Colonic mucosa (tissue), 4 donors: ENCODE results near the gene TAB3. TPM values are rescaled to one million over a fixed set of nuclear protein-coding genes. Genes with fewer than 3 reads are reported as not detected.

Source experiments
- DNase-seq: peaks from one replicate; pipeline ENCODE4 v3.0.0-alpha.2; 2020
- H3K27ac ChIP-seq: fragments of 200-600 bp; one replicate; pipeline ENCODE4 v1.8.0; 2021
- H3K27me3 ChIP-seq: fragments of 200-600 bp; one replicate; pipeline ENCODE4 v1.8.0; 2021
- H3K36me3 ChIP-seq: fragments of 200-600 bp; one replicate; pipeline ENCODE4 v1.8.0; 2021
- H3K4me1 ChIP-seq: fragments of 200-600 bp; one replicate; pipeline ENCODE4 v1.8.0; 2021; ENCODE audit warnings: mild to moderate bottlenecking
- H3K4me3 ChIP-seq: fragments of 200-600 bp; one replicate; pipeline ENCODE4 v1.8.0; 2021
- H3K9ac ChIP-seq, 2 donors: one replicate each; pipeline ENCODE4 v1.7.0; 2013; ENCODE audit warnings: control low read depth in 2 of 2, low read depth in 2 of 2, low read length in 2 of 2
- H3K9me3 ChIP-seq: fragments of 200-600 bp; one replicate; pipeline ENCODE4 v1.8.0; 2021
- intact Hi-C: fragments of 100-400 bp; cut with DNase I; formaldehyde crosslinking; loops from one replicate; pipeline ENCODE4 v1.14.1; 2022
- total RNA-seq, 2 donors: library from RNA; stranded (reverse); fragmentation: NEBNext Ultra II Directional in 1 of 2; extraction: Animal tissue kit (Norgen Biotek cat#: 25700) in 1 of 2; gene quantifications; one replicate each; pipeline ENCODE4 v1.2.1, GENCODE V29; 2021
- TF ChIP-seq, protein P1 (sequence below): fragments of 200-600 bp; IDR thresholded peaks from one replicate; pipeline ENCODE4 v1.8.0; 2022; ENCODE audit warnings: antibody characterized with exemption, mild to moderate bottlenecking
- donor health status: healthy.
- donor health status: DM: no; HTN: no; CAD: no.
- donor health status: DM: no; HTN: no; CAD: no.

TAB3 gene
- total RNA-seq, 2 donors from 2014 or later: 12.3 to 22.2 TPM

DNA sequence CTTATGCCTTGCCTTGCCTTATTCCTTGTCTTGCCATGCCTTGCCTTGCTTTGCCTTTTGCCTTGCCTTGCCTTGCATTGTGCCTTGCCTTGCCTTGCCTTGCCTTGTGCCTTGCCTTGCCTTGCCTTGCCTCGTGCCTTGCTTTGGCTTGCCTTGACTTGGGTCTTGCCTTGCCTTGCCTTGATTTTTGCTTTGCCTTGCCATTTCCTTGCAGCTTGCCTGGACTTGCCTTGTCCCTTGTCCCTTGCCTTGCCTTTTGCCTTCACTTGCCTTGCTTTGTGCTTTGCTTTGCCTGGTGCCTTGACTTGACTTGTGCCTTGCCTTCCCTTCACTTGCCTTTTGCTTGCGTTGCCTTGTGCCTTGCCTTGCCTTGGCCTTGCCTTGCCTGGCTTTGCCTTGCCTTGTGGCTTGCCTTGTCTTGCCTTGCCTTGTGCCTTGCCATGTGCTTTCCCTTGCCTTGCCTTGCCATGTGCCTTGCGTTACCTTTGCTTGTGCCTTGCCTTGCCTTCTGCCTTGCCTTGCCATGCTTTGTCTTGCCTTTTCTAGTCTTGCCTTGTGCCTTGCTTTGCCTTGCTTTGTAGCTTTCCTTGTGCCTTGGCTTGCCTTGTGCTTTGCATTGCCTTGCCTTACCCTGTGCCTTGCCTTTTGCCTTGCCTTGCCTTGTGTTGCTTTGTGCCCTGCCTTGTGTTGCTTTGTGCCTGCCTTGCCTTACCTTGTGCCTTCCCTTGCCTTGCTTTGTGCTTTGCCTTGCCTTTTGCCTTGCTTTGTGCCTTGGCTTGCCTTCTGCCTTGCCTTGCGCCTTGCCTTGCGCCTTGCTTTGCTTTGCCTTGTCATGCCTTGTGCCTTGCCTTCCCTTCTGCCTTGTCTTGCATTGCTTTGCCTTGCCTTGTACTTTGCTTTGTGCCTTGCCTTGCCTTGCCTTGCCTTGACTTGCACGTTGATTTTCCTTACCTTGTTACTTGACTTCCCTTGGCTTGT lies 92.8 kb downstream of the TAB3 start:
- Histone ChIP-seq H3K4me1 (no peaks in the 10 kb centered on the region), H3K9ac (no peak overlapping the region), H3K36me3 (no peaks in the 10 kb centered on the region), H3K4me3 (no peak overlapping the region), H3K27ac (no peak overlapping the region), H3K9me3 (no peaks in the 10 kb centered on the region), H3K27me3 (no peaks in the 10 kb centered on the region)
- intact Hi-C loops: no loop called here
- TF ChIP-seq, protein P1, sequence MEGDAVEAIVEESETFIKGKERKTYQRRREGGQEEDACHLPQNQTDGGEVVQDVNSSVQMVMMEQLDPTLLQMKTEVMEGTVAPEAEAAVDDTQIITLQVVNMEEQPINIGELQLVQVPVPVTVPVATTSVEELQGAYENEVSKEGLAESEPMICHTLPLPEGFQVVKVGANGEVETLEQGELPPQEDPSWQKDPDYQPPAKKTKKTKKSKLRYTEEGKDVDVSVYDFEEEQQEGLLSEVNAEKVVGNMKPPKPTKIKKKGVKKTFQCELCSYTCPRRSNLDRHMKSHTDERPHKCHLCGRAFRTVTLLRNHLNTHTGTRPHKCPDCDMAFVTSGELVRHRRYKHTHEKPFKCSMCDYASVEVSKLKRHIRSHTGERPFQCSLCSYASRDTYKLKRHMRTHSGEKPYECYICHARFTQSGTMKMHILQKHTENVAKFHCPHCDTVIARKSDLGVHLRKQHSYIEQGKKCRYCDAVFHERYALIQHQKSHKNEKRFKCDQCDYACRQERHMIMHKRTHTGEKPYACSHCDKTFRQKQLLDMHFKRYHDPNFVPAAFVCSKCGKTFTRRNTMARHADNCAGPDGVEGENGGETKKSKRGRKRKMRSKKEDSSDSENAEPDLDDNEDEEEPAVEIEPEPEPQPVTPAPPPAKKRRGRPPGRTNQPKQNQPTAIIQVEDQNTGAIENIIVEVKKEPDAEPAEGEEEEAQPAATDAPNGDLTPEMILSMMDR: no peak
- DNase-seq: no peak

DNA sequence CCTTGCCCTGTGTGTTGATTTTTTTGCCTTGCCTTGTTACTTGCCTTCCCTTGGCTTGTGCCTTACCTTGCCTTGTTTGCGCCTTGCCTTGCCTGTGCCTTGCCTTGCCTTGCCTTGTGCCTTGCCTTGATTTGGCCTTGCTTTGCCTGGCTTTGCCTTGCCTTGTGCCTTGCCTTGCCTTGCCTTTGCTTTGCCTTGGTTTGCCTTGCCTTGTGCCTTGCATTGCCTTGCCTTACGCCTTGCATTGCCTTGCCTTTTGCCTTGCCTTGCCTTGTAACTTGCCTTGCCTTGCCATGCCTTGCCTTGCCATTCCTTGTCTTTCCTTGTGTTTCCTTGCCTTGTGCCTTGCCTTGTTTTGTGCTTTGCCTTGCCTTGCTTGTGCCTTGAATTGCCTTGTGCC lies 94.6 kb downstream of the TAB3 start:
- DNase-seq: no peak
- Histone ChIP-seq H3K4me3 (no peak overlapping the region), H3K27me3 (no peaks in the 10 kb centered on the region), H3K27ac (no peak overlapping the region), H3K4me1 (no peaks in the 10 kb centered on the region), H3K9me3 (no peaks in the 10 kb centered on the region), H3K36me3 (no peaks in the 10 kb centered on the region), H3K9ac (no peak overlapping the region)
- TF ChIP-seq, protein P1: no peak
- intact Hi-C loops: no loop called here

DNA sequence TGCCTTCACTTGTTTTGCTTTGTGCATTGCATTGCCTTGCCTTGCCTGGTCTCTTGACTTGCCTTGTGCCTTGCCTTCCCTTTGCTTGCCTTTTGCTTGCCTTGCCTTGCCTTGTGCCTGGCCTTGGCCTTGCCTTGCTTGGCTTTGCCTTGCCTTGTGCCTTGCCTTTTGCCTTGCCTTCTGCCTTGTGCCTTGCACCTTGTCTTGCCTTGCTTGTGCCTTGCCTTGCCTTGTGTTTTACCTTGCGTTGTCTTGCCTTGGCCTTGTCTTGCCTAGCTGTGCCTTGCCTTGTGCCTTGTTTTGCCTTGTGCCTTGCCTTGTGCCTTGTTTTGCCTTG lies 95.3 kb downstream of the TAB3 start:
- no peaks in the 10 kb centered on the region for H3K4me1 ChIP-seq
- no peak overlapping the region for H3K9ac ChIP-seq
- H3K27ac ChIP-seq: no peak overlapping the region
- H3K9me3 ChIP-seq: no peaks in the 10 kb centered on the region
- intact Hi-C loops: no loop called here
- H3K4me3 ChIP-seq: no peak overlapping the region
- TF ChIP-seq, protein P1: no peak
- H3K27me3 ChIP-seq: no peaks in the 10 kb centered on the region
- H3K36me3 ChIP-seq: no peaks in the 10 kb centered on the region
- DNase-seq: no peak

DNA sequence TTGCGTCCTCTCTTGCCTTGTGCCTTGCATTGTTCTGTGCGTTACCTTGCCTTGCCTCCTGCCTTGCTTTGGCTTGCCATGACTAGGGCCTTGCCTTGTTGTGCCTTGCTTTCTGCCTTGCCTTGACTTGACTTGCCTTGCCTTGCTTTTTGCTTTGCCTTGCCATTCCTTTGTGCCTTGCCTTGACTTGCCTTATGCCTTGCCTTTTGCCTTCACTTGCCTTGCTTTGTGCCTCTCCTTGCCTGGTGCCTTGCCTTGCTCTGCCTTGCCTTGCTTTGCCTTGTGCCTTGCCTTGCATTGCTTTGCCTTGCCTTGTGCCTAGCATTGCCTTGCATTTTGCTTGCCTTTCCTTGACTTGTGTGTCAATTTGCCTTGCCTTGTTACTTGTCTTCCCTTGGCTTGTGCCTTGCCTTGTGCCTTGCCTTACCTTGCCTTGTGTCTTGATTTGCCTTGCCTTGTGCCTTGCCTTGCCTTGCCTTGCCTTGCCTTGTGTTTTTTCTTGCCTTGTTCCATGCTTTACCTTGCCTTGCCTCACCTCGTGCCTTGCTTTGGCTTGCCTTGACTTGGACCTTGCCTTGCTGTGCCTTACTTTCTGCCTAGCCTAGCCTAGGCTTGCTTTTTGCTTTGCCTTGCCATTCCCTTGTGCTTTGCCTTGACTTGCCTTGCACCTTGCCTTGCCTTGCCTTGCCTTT lies 95.8 kb downstream of the TAB3 start:
- no peaks in the 10 kb centered on the region for H3K36me3 ChIP-seq
- no peak overlapping the region for H3K9ac ChIP-seq
- no peaks in the 10 kb centered on the region for H3K4me1 ChIP-seq
- intact Hi-C loops: no loop called here
- H3K4me3 ChIP-seq: no peak overlapping the region
- no peaks in the 10 kb centered on the region for H3K9me3 ChIP-seq
- no peaks in the 10 kb centered on the region for H3K27me3 ChIP-seq
- TF ChIP-seq, protein P1: no peak
- no peak for DNase-seq
- no peak overlapping the region for H3K27ac ChIP-seq

DNA sequence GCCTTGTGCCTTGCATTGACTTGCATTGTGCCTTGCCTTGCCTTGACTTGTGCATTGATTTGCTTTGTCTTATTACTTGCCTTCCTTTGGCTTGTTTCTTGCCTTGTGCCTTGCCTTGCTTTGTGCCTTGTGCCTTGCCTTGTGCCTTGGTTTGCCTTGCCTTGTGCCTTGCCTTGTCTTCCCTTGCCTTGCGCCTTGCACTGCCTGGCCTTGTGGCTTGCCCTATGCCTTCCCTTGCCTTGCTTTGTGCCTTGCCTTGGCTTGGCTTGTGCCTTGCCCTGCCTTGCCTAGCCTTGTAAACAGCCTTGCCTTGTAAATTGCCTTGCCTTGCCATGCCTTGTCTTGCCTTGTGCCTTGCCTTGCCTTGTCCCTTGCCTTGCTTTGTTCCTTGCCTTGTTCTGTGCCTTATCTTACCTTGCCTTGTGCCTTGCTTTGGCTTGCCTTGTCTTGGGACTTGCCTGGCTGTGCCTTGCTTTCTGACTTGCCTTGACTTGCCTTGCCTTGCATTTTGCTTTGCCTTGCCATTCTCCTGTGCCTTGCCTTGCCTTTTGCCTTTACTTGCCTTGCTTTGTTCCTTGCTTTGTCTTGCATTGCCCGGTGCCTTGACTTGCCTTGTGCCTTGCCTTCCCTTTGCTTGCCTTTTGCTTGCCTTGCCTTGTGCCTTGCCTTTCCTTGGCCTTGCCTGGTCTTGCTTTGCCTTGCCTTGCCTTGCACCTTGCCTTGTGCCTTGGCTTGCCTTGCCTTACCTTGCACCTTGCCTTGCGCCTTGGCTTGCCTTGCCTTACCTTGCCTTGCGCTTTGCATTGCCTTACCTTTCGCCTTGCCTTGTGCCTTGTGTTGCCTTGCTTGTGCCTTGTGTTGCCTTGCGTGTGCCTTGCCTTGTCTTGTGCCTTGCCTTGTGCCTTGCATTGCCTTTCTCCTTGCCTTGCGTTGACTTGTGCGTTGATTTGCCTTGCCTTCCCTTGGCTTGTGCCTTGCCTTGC lies 97.5 kb downstream of the TAB3 start:
- Histone ChIP-seq H3K4me3 (no peak overlapping the region), H3K9me3 (no peaks in the 10 kb centered on the region), H3K36me3 (no peaks in the 10 kb centered on the region), H3K27me3 (no peaks in the 10 kb centered on the region), H3K4me1 (no peaks in the 10 kb centered on the region), H3K27ac (no peak overlapping the region), H3K9ac (no peak overlapping the region)
- intact Hi-C loops: no loop called here
- DNase-seq: no peak
- TF ChIP-seq, protein P1: no peak
